HEK293 (cell line): ENCODE measurements around the gene WDFY3.

Source experiments
- CTCF ChIP-seq: fragments of 450-650 bp; formaldehyde crosslinking; IDR thresholded peaks from 2 replicates; pipeline ENCODE4 v1.5.1; 2016; ENCODE audit warnings: missing biosample characterization, missing genetic modification characterization
- HOXD13 ChIP-seq: sonication (generic); formaldehyde crosslinking; IDR thresholded peaks from 2 replicates; pipeline ENCODE4 v1.8.0; 2022; ENCODE audit warnings: missing genetic modification reagents, borderline replicate concordance
- SP2 ChIP-seq: fragments of 450-650 bp; formaldehyde crosslinking; IDR thresholded peaks from 2 replicates; pipeline ENCODE4 v1.5.1; 2016; ENCODE audit warnings: missing biosample characterization, missing genetic modification characterization
- ZBTB1 ChIP-seq: fragments of 450-650 bp; formaldehyde crosslinking; IDR thresholded peaks from 2 replicates; pipeline ENCODE4 v1.5.1; 2016; ENCODE audit warnings: missing biosample characterization, missing genetic modification characterization
- ZBTB21 ChIP-seq: fragments of 450-650 bp; formaldehyde crosslinking; IDR thresholded peaks from 2 replicates; pipeline ENCODE4 v1.5.1; 2017; ENCODE audit warnings: missing biosample characterization, missing genetic modification characterization
- ZNF423 ChIP-seq: fragments of 450-650 bp; formaldehyde crosslinking; IDR thresholded peaks from 2 replicates; pipeline ENCODE4 v1.5.1; 2016; ENCODE audit warnings: missing biosample characterization, missing genetic modification characterization
- ZNF510 ChIP-seq: fragments of 450-650 bp; formaldehyde crosslinking; IDR thresholded peaks from 2 replicates; pipeline ENCODE4 v1.5.1; 2018; ENCODE audit warnings: mild to moderate bottlenecking, missing genetic modification characterization, missing biosample characterization; ENCODE audit not compliant: insufficient replicate concordance
- ZNF610 ChIP-seq: fragments of 450-650 bp; formaldehyde crosslinking; IDR thresholded peaks from 2 replicates; pipeline ENCODE4 v1.5.1; 2016; ENCODE audit warnings: missing biosample characterization, missing genetic modification characterization, borderline replicate concordance
- ZNF639 ChIP-seq: fragments of 450-650 bp; formaldehyde crosslinking; IDR thresholded peaks from 2 replicates; pipeline ENCODE4 v1.5.1; 2016; ENCODE audit warnings: missing biosample characterization, missing genetic modification characterization

- TF ChIP-seq ZNF510 (tag by site-specific recombination) (no peak), ZNF423 (no peak), ZBTB21 (tag by site-specific recombination) (no peak), CTCF (tag by site-specific recombination) (no peak), HOXD13 (CRISPR knock-in tag) (no peak), ZBTB1 (tag by site-specific recombination) (no peak), SP2 (tag by site-specific recombination) (no peak), ZNF639 (tag by site-specific recombination) (no peak), ZNF610 (tag by site-specific recombination) (no peak)
These were observed 19.5 kb upstream of the WDFY3 start for GRCh38 chr4:84985952-84986351.
